ENCODE results near the gene SLC39A7.

GRCh38 chr6:33206027-33206863 lies 5.6 kb downstream of the SLC39A7 start:
- TF ChIP-seq CEBPB (IDR thresholded peaks at IDR 0.05; ENCODE audit: borderline replicate concordance, low read depth, low read length) (no peak), CTCF (CRISPR knock-in tag; IDR thresholded peaks at IDR 0.05) (no peak), PRDM15 (CRISPR knock-in tag; IDR thresholded peaks at IDR 0.05) (no peak), ZNF580 (CRISPR knock-in tag; IDR thresholded peaks at IDR 0.05; ENCODE audit: borderline replicate concordance, low read depth) (no peak), ZFP1 (CRISPR knock-in tag; IDR thresholded peaks at IDR 0.05) (no peak), EZH2 (conservative IDR thresholded peaks at IDR 0.05; ENCODE audit: low read depth, low read length) (no peak), RCOR2 (CRISPR knock-in tag; IDR thresholded peaks at IDR 0.05) (no peak), NFRKB (IDR thresholded peaks at IDR 0.05) (no peak), CHD4 (IDR thresholded peaks at IDR 0.05; ENCODE audit: borderline replicate concordance, low read length) (no peak), ZNF367 (CRISPR knock-in tag; IDR thresholded peaks at IDR 0.05; ENCODE audit: borderline replicate concordance) (no peak), ZNF570 (CRISPR knock-in tag; IDR thresholded peaks at IDR 0.05; ENCODE audit: borderline replicate concordance) (no peak), BRCA1 (CRISPR knock-in tag; IDR thresholded peaks at IDR 0.05) (no peak), MXI1 (IDR thresholded peaks at IDR 0.05; ENCODE audit: borderline replicate concordance, low read depth, low read length) (no peak), SALL2 (CRISPR knock-in tag; IDR thresholded peaks at IDR 0.05) (no peak)
